Activated CD8-positive, alpha-beta memory T cell treated with anti-CD3 and anti-CD28 coated beads for 4 hours (primary cell): Measurements from ENCODE around the gene SERGEF.

Experiments
- DNase-seq, 2 donors: peaks; one replicate each; pipeline ENCODE4 v3.0.0-alpha.2; 2020; ENCODE audit warnings: low read depth in 2 of 2

The SERGEF gene

DNA sequence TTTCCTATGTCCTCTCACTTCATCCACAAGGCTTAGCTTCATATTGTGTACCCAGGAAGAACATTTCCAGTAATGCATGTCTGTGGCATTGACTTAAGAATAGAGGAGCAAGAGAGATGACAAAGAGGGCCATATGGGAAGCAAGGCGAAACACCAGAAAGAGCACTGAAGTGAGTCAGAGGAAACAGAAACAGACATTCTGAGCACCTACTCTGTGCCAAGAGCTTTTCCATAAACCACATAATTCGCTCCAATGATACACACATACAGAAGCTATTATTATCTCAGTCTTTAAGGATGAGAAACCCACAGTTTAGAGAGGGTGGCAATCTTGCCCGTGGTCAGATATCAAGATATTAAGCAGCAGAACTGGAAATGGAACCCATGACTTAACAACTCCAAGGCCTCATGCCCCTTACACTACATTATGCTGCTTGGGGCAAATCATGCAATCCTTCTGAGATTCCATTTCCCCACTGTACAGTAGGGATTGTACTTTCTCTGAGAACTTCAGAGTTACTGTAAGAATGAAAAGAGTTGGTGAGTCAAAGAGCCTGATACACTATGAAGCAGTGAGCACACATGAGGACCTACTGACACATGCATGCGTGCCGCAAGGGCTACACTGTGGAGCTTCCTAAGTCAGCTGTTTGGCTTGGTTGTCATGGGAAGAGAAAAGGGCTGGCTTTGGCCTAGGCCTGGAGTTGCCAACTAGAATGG lies 151.7 kb downstream of the SERGEF start:
- no peak for DNase-seq

GRCh38 chr11:17859552-17859951 lies 153.3 kb downstream of the SERGEF start:
- no peak for DNase-seq

GRCh38 chr11:17855531-17856290 lies 157.1 kb downstream of the SERGEF start:
- no peak for DNase-seq

DNA sequence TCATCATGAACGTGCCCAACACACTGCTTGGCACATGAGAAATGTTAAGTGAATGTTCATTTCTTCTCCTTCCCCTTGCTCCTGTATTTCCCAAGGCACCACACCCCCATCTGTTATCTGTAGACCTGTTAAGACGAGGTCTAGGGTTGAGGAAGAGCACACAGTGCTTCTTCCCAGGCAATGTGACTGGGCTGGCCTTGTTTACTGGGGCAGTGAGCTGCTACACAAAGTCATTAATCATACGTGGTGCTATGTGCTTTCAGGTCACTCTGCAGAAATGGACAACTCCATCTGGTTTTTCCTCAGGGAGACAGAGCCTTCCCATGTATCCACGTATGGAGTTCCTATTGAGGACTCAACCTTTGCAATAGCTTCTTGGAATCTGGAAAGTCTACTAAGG lies 159.6 kb downstream of the SERGEF start:
- no peak for DNase-seq

DNA sequence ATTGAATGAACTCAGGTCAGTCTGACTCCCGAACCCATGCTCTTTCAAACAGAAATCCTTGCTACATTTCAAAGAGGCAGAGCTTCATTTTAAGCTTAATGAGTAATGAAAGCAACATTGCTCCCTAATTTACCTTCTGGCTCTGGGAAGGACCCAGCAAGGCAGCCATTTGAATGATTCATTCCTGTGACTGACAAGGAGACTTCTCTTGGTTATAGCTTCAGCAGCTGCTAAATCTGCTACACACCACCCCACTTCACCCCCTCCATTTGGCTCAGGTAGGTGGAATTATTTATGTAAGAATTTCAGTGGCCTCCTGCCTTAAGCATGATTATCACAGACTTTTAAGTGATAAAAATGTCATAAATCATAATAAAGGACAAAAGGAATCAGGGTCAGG lies 160.6 kb downstream of the SERGEF start:
- no peak for DNase-seq

GRCh38 chr11:17851697-17852096 lies 161.2 kb downstream of the SERGEF start:
- DNase-seq, result no peak

DNA sequence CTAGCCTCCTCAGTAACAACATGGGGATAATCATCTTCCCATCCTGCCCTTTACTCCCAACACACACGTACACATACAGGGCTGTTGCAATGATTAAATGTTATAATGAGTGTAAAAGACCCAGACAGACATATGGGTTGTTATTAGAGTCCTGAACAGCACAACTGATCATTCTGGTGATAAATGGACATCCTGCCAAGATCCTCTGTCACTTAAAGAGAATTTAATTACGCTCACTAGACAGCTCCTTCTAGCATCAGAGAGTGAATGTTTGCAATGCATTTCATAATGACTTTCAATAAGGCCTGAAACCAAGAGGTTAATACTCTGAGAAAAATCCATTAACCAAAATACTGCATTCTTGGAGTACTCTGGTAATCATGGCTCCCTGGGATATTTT lies 162.5 kb downstream of the SERGEF start:
- no peak for DNase-seq

GRCh38 chr11:17848715-17849114 lies 164.1 kb downstream of the SERGEF start:
- no peak for DNase-seq

DNA sequence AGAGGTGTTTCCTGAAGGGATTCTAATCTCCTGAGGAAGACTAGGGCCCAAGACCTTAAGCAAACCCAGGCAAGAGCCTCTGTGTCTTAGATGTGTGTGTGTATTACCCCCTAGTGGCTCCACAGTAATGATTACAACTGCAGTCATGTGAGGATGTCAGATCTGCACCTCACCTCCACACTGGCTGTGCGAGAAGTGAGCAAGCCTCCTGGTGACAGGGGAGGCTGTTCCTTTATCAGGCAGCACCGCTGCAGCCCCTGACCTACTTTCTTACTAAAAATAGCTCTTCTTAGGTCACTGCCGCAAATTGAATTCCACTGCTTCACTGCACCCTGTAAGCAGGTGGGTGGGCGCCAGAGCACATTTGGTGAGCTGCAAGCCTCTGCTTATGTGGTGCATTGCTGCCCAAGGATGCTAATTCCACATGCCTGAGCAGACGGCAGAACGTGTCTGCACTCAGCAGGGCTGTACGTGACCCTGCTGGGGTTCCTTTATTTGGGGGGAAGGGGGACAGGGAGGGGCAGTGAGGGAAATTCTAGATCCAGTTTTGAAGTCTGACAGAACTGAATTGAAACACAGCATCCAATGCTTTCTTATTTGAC lies 165.9 kb downstream of the SERGEF start:
- DNase-seq, result no peak

DNA sequence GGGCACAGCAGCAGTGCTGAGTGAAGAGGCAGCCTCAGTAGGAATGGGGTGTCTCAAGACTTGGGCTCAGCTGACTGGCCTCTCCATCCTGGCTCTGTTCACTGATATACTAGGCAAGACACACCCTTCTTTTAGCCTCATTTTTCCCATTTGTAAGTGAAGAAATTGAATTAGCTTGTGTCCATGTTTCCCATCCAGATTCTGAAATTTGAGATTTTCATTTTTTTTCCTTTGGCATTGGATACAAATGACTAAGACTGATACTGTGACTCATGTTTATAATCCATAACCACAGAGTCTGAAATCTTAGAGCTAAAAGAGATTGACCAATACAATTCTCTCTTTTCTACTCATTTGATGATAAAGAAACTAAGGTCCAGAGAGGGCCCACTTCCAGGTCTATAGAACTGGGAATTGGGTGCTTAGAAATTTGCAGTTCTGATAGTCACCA lies 167.4 kb downstream of the SERGEF start:
- DNase-seq, result no peak

DNA sequence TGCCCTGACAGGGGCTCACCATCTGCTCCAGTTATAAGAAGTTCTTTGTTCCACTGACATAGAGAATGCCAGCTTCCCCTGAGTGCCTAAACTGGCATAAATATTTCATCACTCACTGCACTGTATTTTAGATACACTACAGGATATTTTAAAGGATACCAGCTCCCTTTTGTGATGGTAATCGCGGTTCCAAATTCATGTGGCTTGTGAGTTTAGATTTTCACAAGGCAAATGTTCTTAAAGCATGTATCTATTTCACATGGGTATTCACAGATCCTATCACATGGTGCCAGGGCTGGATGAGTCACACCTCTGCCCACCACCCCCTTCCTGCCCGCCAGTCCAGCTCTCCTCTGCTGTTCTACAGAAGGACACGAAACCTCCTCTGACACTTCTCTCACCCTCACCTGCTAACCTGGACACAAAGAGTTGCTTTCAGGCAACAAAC lies 172.7 kb downstream of the SERGEF start:
- DNase-seq, result no peak

GRCh38 chr11:17839450-17839849 lies 173.4 kb downstream of the SERGEF start:
- no peak for DNase-seq

GRCh38 chr11:17838102-17838501 lies 174.7 kb downstream of the SERGEF start:
- DNase-seq, result no peak

GRCh38 chr11:17831883-17832282 lies 181.0 kb downstream of the SERGEF start:
- DNase-seq, result no peak

GRCh38 chr11:17831228-17831627 lies 181.6 kb downstream of the SERGEF start:
- DNase-seq, result no peak

GRCh38 chr11:17828311-17828751 lies 184.5 kb downstream of the SERGEF start:
- DNase-seq, result no peak

DNA sequence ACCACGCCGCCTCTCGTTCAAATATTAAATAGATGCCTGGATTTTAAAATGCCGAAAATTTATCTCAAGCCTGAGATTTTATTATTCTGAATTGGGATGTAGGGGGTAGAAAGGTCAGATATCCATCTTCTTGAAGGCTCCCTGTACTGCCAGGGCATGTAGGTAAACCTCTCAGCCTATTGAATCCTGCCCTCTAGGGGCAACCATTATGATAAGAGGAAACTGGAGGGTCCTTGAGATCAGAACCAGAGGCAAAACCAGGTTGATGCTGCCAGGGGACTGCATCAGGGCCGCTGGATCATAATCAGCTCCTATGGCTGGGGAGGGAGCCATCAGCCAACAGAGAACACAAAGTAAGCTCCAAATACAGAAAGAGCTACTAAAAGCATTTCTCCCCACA lies 185.8 kb downstream of the SERGEF start:
- no peak for DNase-seq

DNA sequence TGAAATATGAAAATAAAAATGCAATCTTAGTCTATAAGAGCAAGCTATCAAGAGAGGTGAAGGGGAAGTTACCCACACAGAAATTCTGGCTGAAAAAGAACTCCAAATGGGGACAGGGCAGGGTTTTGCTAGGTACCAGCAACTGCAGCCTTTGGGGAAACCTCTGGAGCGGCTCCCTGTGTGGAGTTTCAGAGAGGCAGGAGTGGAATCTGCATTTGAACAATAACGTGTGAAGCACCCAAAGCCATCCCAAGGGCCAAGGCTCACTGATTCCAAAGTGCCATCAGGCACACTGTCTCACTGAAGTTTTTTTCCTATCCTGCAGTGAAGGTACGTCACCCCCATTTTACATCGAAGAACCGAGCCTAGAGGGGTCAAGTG lies 190.5 kb downstream of the SERGEF start:
- no peak for DNase-seq

DNA sequence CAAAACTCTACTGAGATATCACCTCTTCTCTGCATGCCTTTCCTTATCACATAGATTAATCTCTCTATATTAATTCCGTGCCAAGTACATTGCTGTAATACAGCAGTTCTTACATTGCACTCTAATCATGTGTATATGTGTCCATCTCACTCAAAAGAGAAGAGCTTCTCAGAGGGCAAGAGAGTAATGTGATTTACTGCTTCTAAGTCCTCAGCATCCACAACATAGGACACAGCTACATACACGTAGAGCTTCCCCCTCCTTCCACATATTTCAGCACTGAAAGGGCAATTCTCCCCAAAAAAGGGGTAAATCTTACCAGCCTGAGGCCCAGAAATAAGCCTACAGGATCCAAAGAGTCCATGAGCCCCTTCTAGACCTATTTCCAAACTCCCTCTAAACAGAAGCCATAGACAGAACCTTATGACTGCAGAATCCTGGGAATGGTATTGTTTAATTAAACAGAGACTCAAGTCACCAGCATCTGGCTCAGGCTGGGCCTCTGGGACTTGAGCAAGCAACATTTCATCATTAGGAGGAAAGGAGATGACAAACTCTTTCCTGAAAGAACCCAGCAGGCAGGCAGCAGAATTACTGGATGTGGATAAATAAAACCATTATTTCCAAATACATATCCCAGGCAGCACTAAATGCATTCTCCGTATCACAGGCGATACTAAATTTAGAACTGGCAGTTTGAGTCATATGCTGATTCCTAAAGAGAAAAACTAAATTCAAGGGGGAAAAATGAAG lies 191.0 kb downstream of the SERGEF start:
- no peak for DNase-seq

DNA sequence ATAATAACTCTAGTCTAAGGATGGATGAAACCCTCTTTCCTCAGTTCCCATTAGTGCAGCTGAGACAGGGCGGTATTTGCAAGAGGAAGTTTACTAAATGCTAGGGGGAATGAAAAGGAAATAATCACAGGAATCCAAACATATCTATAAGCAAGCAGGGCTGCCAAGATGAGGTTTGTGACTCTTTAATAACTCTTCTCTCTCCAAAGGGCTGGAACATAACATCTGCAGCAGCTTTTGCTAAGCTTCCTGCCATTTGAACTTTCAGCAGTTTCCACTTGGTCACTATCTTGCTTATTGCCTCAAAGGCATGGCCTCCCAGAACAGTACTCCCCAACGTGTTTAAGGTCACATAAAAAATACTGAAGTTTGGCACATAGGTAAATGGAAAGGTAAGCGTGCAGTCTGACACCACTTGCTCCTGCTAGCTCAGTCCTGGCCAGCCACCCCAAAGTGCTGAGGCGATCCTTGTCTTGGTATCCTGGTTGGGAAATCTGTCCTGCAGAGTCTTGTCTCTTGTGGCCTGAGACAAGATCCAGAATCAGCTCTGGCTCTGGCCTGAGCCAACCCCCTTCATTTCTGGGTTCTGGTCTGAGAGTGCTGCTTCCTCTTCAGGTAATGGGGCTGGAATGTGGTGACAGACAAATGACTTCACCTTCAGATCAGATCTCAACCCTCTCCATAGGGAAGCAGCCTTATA lies 196.5 kb downstream of the SERGEF start:
- DNase-seq, result no peak

DNA sequence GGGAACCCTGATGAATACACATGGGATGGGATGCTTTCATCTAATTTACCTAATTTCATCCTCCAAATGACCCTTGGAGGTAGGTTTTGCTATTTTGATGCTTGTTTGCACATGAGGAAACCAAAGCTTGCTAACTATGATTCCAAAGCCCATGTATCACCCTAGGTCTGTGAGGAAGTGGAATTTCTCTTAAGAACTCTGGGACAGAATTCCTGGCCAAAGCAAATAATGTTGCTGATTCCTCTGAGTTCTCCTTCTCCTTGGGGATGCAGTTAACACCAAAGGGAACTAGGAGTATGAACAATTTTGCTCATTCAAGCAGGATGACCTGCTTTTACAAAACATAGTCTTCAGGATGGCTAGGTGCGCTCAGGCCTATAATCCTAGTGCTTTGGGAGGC lies 198.3 kb downstream of the SERGEF start:
- DNase-seq, result no peak
